Activated CD8-positive, alpha-beta memory T cell treated with anti-CD3 and anti-CD28 coated beads for 36 hours (primary cell): ENCODE results near the gene ECM1. TPM values are rescaled to one million over a fixed set of nuclear protein-coding genes. Genes with fewer than 3 reads are reported as not detected.

Source experiments
- CTCF ChIA-PET: fragments of 350-600 bp; sonication (Branson Sonifier 250); formaldehyde crosslinking; loops from one replicate; lab custom pipeline; 2021; ENCODE audit warnings: antibody characterized with exemption; lab: Charles Lee
- POLR2A ChIA-PET: fragments of 350-600 bp; sonication (Branson Sonifier 250); formaldehyde crosslinking; loops from one replicate; lab custom pipeline; 2021; ENCODE audit warnings: antibody characterized with exemption; lab: Charles Lee
- total RNA-seq, 2 experiments: library from RNA; stranded (reverse); gene quantifications; one replicate each; pipeline ENCODE4 v1.2.3, GENCODE V29; 2021

The ECM1 gene
- 1 to 10 TPM; 1.3 to 1.5 TPM for total RNA-seq

DNA sequence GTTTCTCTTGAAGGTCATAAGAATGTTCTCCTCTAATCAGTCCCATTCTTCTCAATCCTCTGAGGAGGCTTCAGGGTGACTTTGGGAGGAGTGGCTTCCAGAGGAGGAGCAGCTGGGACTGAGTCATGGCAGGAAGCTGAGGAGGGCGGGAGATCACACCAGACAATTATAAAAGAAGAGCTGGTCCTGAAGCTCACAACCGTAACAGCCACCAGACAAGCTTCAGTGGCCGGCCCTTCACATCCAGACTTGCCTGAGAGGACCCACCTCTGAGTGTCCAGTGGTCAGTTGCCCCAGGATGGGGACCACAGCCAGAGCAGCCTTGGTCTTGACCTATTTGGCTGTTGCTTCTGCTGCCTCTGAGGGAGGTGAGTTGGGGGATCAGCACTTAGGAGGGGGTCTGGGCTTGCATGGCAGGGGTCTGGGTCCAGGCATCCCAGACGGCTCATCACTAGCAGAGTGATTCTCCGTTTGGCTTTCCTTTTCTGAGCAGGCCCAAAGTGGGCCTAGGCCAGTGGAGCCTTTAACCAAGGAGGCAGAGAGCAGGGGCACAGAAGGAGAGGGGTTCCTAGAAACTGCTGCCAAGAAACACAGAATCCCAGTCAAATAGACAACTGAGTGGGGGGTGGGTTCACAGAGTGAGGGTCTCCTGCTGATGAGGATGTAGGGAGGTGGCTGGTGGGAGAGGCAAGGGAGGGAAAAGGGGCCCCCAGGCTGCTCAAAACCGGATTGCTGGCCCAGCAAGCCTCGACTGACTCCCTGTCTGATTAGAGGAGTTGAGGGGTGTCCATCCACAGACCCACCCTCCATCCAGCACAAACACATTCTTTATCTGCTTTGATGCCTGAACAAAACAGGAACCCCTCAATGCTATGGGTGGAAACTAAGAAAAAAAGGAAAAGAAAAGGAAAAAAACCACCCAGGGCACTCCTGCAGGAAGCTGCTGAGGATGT lies at the start of gene ECM1:
Gene ECM1 (plus strand): TSS at position 198 of the 953 bp plus-strand sequence. CDS start 101 bp downstream, at position 299.
- CTCF ChIA-PET, result interaction anchor here (1.3 kb wide), 1 partner anchor 24 kb away, joined by 3 read pairs; no protein-coding TSS in a partner anchor
- POLR2A ChIA-PET, result interaction anchor here (0.6 kb wide), 1 partner anchor 22 kb away, joined by 3 read pairs; no protein-coding TSS in a partner anchor

DNA sequence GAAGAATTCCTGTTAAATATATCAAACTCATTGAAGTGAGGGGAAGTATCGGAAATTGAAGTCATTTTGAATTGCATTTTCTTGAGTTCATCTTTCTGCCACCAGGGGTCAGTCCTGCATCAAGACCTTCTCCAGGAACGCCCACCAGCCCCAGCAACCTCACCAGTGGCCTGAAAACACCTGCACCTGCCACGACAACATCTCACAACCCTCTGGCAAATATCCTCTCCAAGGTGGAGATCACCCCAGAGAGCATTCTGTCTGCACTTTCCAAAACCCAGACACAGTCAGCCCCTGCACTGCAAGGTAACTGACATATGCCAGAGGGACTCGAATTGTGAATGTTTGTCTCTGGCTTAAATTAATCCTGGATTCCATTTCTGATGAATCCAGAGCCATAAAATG lies 43.5 kb upstream of the ECM1 start:
- ChIA-PET POLR2A (interaction anchor here (0.7 kb wide), 1 partner anchor 129 kb away, joined by 3 read pairs; no protein-coding TSS in a partner anchor), CTCF (interaction anchor here (1.0 kb wide), 1 partner anchor 50 kb away, joined by 3 read pairs; no protein-coding TSS in a partner anchor)

DNA sequence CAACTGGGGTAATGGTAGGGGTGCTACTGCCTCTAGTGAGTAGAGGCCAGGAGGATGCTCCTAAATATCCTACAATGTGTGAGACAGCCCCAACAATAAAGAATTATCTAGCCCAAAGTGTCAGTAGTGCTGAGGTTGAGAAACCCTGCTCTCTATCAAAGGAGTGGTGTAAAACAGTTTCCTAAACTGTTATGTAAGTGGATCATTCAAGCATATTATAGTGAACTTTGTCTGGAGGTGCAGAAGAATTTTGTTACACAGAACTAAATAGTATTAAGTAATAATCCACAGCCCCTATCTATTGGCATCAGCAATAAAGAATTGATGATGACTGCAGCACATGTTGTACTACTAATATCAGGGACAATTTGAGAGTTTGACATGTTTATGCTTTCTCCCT lies 40.9 kb upstream of the ECM1 start:
- ChIA-PET POLR2A (no interaction called here), CTCF (no interaction called here)

DNA sequence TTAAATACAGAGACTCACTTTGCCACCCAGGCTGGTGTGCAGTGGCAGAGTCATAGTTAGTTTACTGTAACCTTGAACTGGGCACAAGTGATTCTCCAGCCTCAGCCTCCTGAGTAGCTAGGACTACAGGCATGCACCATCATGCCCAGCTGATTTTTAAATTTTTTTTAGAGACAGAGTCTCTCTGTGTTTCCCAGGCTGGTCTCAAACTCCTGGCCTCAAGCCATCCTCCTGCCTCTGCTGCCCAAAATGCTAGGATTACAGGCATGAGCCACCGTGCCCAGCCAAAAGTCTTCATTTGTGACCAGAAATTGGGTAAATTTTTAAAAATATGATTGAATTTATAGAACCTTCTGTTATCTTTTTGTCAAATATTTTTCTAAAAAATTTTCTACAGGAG lies 38.6 kb upstream of the ECM1 start:
- CTCF ChIA-PET, result no interaction called here
- POLR2A ChIA-PET, result interaction anchor here (1.3 kb wide), 1 partner anchor 15 kb away, joined by 4 read pairs; no protein-coding TSS in a partner anchor

DNA sequence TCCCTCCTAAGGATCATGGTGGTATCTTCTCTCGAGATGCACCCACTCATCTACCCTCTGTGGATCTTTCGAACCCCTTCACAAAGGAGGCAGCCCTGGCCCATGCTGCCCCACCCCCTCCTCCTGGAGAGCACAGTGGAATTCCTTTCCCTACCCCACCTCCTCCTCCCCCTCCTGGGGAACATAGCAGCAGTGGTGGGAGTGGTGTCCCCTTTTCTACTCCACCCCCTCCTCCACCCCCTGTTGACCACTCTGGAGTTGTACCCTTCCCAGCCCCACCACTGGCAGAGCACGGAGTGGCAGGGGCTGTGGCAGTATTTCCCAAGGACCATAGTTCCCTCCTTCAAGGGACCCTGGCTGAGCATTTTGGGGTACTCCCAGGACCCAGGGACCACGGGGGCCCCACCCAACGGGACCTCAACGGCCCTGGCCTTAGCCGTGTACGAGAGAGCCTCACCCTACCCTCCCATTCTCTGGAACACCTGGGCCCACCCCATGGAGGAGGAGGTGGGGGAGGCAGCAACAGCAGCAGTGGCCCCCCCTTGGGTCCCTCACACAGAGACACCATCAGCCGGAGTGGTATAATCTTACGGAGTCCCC lies 35.2 kb upstream of the ECM1 start:
- POLR2A ChIA-PET, result no interaction called here
- CTCF ChIA-PET, result no interaction called here

DNA sequence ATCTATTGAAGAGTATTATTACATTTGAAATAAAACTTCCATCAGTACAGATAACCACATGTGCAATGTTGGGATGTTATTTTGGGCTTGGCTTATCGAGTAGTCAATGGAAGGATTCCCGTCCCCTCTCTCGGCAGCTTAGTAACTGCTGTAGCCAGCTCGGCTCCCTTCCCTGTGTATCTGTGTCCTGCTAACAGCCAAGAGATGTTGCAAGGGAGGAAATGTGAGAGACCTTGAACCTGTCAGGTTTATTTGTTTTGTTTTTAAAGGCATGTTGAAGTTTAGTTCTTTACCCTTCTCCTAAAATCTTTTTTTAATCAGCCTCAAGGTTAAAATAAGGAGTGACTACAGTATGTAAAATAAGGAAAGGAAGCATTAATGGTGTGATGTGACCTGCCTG lies 34.2 kb upstream of the ECM1 start:
- ChIA-PET CTCF (interaction anchor here (0.9 kb wide), 1 partner anchor 59 kb away, joined by 3 read pairs; no protein-coding TSS in a partner anchor), POLR2A (no interaction called here)

DNA sequence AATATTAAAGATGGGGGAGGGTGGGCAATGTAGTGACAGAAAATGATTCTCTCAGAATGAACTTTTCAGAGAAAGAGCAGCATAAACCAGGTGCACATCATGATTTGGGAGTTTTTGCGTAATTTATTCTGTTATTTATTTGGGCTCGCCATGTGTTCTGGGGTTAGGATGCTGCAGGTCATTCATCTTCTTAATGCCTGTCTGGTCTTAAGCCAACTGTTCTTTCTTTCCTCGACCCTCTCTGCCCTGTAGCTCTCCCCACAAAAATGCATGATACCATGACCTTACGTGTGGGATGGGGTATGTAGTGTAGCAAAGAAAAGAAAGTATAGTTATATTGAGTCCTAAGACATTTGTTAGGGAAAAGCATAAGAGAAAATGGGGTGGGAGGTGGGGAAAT lies 33.0 kb upstream of the ECM1 start:
- ChIA-PET CTCF (no interaction called here), POLR2A (no interaction called here)

DNA sequence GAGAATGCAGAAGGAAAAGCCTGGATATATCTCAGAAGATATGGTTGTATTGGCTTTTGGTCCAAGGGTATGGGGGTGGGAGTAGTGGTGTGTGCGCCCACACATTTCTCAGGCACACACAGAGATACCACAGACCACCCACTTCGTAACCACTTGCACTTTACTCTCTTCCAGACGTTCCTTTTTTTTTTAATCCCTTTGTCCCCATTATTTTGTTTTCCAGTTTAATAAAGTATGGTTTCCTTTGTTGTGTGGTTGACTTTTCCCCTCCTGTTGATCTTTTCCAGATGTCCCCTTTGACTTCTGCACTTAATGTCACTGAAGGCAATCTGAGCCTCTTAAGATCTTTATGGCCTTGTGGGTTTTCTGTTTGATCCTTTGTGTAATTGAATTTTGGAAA lies 31.2 kb upstream of the ECM1 start:
- CTCF ChIA-PET, result no interaction called here
- POLR2A ChIA-PET, result no interaction called here

DNA sequence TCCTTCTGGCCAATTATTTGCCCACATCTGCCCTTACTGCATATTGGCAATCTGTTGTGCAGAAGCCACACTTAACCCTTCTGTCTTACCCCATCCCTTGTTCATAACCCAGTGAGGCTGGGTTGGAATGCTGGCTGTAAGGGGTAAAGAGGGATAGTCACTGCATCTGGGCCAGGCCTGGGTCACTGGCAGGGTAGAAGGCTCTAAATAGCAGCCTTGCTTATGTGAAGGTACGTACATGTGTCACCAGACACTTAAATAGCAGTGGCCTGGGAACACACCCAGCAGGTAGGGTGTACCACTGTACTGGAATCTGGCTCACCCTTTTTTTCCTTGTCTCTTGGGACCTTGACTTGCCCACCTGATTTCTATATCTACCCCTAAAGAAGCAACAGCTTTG lies 30.6 kb upstream of the ECM1 start:
- ChIA-PET CTCF (no interaction called here), POLR2A (no interaction called here)

DNA sequence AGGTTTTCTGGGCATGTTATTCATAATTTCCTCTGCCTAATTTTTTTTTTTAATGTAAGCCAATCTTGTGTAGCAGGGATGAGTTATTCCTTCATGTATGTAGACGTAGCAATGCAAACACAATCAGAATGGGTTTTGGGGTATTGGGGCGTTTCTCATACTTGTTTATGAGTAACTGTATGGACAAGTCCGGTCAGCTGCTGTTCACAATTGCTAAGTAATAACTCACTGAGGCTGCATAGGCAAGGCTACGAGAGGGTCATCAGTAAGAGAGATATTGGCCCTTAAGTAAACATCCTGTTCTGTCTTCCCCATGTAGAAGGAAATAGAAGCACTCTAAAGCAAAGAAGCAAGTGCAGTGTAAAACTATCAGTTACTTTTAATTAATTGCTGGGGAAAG lies 30.2 kb upstream of the ECM1 start:
- ChIA-PET POLR2A (no interaction called here), CTCF (no interaction called here)

DNA sequence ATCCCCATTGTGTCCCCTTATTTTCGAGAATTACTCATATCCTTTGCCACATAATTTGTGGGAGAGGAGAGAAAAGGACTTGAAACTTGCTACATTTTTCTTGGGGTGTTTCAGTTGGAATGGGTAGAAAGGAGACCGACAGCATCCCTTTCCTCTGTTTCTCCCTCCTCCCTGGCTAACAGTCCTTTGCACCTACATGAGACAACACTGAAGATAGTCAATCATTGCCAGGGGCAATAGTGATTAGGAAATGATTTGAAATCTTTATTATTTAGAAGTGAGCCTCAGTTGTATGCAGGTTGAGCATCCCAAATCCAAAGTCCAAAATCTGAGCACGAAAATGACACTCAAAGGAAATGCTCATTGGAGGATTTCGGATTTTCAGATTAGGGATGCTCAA lies 28.5 kb upstream of the ECM1 start:
- ChIA-PET CTCF (no interaction called here), POLR2A (no interaction called here)

DNA sequence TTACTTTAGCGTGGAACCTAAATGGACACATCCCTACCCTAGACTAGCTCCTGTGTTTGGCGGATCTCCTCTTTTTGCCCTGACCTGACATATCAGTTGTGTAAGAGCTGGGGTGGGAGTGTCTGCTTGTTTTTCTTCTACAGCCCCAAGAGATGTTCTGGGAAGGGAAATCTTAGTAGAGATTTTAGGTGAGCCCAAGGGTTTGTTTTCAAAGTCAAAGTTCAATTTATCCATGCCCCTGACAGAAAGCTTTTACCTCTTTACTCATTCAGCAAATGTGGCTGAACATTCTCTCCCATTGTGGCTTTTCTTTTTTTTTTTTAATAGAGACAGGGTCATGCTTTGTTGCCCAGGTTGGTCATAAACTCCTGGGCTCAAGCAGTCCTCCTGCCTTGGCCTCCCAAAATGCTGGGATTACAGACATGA lies 28.0 kb upstream of the ECM1 start:
- POLR2A ChIA-PET, result no interaction called here
- CTCF ChIA-PET, result no interaction called here

DNA sequence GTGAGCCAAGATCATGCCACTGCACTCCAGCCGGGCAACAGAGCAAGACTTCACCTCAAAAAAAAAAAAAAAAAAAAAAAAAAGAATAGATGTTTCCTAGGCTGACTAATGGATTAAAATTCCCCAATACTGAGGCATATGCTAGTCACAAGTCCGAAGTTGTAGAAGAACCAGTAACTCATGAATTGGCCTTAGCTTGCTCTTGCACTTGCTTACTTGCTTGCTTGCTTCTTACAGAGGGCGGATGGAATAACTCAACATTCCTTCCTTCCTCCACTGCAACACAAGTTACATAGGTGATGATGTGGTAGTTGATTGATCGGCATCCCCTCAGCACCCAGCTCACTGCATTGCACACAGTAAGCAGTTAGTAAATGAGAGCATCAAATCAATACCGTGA lies 23.5 kb upstream of the ECM1 start:
- CTCF ChIA-PET, result interaction anchor here (0.6 to 1.6 kb wide), 2 partner anchors 54 to 110 kb away, joined by 3 read pairs; no protein-coding TSS in a partner anchor
- POLR2A ChIA-PET, result interaction anchor here (0.6 to 1.6 kb wide), 2 partner anchors 16 to 234 kb away, joined by 4 to 10 read pairs; no protein-coding TSS in a partner anchor

DNA sequence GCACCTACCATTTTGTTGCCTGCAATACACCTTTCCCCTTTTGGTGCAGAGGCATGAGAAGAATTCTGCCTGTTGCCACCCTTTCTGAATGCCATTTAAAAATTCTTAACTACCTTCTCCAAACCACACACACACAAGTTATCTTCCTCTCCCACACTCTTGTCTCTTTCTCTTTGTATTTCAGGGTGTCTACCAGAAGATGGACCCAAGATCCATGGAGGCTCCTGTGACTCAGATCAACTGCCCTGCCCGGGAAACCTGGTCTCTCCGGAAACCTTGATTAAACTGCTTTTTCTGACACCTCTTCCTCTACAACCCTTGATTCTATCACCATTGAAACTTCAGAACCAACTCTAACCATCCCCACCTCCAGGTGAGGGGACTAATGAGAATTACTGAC lies 23.0 kb upstream of the ECM1 start:
- ChIA-PET CTCF (interaction anchor here (1.6 kb wide), 1 partner anchor 55 kb away, joined by 3 read pairs; no protein-coding TSS in a partner anchor), POLR2A (interaction anchor here (1.6 kb wide), 1 partner anchor 16 kb away, joined by 4 read pairs; no protein-coding TSS in a partner anchor)

DNA sequence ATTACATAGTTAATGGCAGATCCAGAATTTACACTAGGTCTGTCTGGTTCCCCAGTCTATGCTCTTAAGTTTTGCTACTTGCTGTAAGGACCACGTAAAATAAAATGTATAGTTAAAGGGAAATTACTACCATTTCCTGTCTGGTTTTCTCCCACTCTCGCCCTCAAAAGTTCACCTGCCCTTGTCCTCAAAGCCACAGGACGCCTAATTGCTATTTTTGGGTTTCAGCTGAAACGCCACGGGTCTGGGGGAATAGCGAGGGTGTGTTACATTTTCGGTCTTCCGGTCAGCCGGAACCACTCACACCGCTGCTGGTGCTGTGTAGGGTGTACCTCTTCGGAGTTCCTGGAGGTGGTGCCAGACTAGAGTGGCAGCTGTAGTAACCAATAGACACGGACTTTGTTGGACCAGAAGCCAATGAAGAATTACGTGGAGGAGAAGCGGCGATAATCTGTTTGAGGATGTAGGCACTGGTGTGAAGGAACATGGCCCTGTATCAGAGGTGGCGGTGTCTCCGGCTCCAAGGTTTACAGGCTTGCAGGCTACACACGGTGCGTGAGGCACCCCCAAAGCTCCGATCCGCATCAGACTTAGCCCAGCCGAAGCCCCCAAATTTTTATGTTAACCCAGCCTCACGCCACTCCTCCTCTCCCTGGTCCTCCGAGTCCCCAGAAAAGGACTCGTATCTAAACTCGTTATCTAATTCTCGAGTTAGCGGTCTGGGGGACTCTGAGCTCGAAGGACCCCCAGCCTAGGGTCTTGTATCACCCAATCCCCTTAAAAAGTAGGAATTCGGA lies 20.7 kb upstream of the ECM1 start, which contains the start of gene TARS2:
Gene TARS2 (plus strand): TSS at position 454 of the 797 bp plus-strand sequence. CDS start 32 bp downstream, at position 486.
- ChIA-PET CTCF (interaction anchor here (0.5 to 1.5 kb wide), 5 partner anchors 10 to 491 kb away, joined by 3 to 4 read pairs (median 3); no protein-coding TSS in a partner anchor), POLR2A (interaction anchor here (0.7 to 1.7 kb wide), 6 partner anchors 25 to 123 kb away, joined by 3 to 7 read pairs (median 3); partner anchors contain the start of genes ADAMTSL4, FALEC and RPRD2)

DNA sequence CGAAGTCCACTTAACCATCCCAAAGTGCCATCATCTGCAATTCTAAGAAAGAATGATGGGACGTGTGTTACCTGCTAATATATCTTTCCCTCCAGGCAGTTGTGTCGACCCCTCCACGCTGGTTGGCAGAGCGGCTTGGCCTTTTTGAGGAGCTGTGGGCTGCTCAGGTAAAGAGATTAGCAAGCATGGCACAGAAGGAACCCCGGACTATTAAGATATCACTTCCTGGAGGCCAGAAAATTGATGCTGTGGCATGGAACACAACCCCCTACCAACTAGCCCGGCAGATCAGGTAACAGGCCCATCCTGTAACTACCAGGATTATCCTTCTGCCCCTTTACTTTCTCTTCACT lies 20.2 kb upstream of the ECM1 start:
- ChIA-PET POLR2A (interaction anchor here (0.9 to 1.7 kb wide), 3 partner anchors 27 to 80 kb away, joined by 3 to 7 read pairs (median 3); partner anchors contain the start of gene FALEC), CTCF (interaction anchor here (1.3 to 1.5 kb wide), 3 partner anchors 10 to 72 kb away, joined by 3 to 4 read pairs (median 3); no protein-coding TSS in a partner anchor)

DNA sequence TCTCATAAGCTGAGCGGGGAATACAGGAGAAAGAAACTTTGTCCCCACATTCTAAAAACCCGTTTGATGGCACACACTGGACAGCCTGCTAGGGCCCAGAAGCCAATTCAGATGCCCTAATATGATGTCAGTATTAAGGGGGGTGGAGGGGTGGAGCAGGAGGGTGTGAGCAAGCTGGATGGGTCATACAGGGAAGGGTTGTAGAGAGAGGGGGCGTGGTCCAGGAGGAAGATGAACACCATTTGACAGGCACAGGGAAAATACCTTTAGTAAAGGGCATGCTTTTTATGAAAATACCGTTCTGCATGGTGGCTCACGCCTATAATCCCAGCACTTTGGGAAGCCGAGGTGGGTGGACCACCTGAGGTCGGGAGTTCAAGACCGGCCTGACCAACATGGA lies 14.7 kb upstream of the ECM1 start:
- POLR2A ChIA-PET, result interaction anchor here (0.6 kb wide), 1 partner anchor 372 kb away, joined by 6 read pairs; no protein-coding TSS in a partner anchor

DNA sequence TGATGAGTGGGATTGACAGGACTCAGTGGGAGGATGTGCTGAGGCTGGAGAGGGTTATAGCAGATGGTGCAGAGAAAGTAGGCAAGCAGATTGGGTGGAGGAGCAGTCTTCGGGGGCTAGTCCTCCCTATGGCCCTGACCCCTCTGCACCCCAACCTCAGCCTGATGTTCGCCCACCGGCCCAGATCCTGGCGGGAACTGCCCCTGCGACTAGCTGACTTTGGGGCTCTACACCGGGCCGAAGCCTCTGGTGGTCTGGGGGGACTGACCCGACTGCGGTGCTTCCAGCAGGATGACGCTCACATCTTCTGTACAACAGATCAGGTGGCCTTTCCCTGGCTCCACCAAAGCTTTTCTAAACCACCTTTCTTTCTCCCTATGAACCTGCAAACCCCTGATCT lies 9.6 kb upstream of the ECM1 start:
- POLR2A ChIA-PET, result no interaction called here
- CTCF ChIA-PET, result no interaction called here

More for the DNA sequence above, 14.7 kb upstream of the ECM1 start:
- CTCF ChIA-PET, result interaction anchor here (1.4 kb wide), 1 partner anchor 59 kb away, joined by 3 read pairs; no protein-coding TSS in a partner anchor
